Prostate gland (tissue), 2 donors: ENCODE data around the gene PLEKHH1. TPM values are rescaled to one million over a fixed set of nuclear protein-coding genes. Genes with fewer than 3 reads are reported as not detected.

Experiments used
- DNase-seq: peaks from one replicate; pipeline ENCODE4 v3.0.0-alpha.2; 2019; ENCODE audit warnings: low spot score
- H3K27ac ChIP-seq, 2 donors: fragments of 200-600 bp; sonication (generic); 2 replicates each; pipeline ENCODE4 v1.5.1; 2017 to 2019
- H3K27me3 ChIP-seq: fragments of 200-600 bp; sonication (generic); replicated peaks from 2 replicates; pipeline ENCODE4 v1.5.1; 2019; ENCODE audit not compliant: insufficient read depth
- H3K36me3 ChIP-seq, 2 donors: fragments of 200-600 bp; sonication (generic); 1 replicate in 1 of 2; 2 replicates in 1 of 2; pipeline versions ENCODE4 v1.5.1 to v1.8.1; 2017 to 2019
- H3K4me1 ChIP-seq: fragments of 200-600 bp; sonication (generic); replicated peaks from 2 replicates; pipeline ENCODE4 v1.5.1; 2019
- H3K4me3 ChIP-seq, 2 donors: fragments of 200-600 bp; sonication (generic); 2 replicates each; pipeline ENCODE4 v1.5.1; 2017 to 2019
- H3K9me3 ChIP-seq: fragments of 200-600 bp; sonication (generic); 2 replicates; pipeline ENCODE4 v1.5.1; 2017
- POLR2A ChIP-seq: fragments of 450-650 bp; IDR thresholded peaks from one replicate; pipeline ENCODE4 v1.6.1; 2016; ENCODE audit warnings: antibody characterized with exemption, mild to moderate bottlenecking
- POLR2AphosphoS5 ChIP-seq: sonication (generic); formaldehyde crosslinking; IDR thresholded peaks from one replicate; pipeline ENCODE4 v1.6.1; 2017; ENCODE audit warnings: antibody characterized with exemption
- WGBS: methylation state at CpG from one replicate; pipeline ENCODE4 v1.1.5; 2018; 5-methylcytosine and 5-hydroxymethylcytosine counted together
- intact Hi-C: fragments of 100-400 bp; cut with DNase I; formaldehyde crosslinking; loops from one replicate; pipeline ENCODE4 v1.14.2; 2022
- small RNA-seq, 2 donors: library from RNA; depleted of rRNA; stranded (forward); fragments of <200 nt; gene quantifications; one replicate each; pipeline ENCODE3, GENCODE V24; 2016
- total RNA-seq, 2 donors: library from RNA; depleted of rRNA; stranded (reverse); fragments of >200 nt; gene quantifications; one replicate each; pipeline ENCODE4 v1.1.0, GENCODE V29; 2016
- TF ChIP-seq, protein P1 (sequence below), 4 experiments: fragments of 200-600 bp in 2 of 4; fragments of 450-650 bp in 2 of 4; sonication (generic) in 2 of 4; IDR thresholded peaks; 1 replicate in 3 of 4; 2 replicates in 1 of 4; pipeline ENCODE4 v1.5.1; 2016 to 2019; ENCODE audit warnings: antibody characterized with exemption in 4 of 4, mild to moderate bottlenecking in 2 of 4, moderate library complexity in 2 of 4

The PLEKHH1 gene
- total RNA-seq, 2 donors from 2014 or later, result 57.9 to 92.7 TPM

- intact Hi-C loops, result no loop called here
- 88% methylated on average over 3 of the region's 3 CpGs for WGBS
- H3K27ac ChIP-seq, result no peak overlapping the region
- no peak overlapping the region for H3K4me3 ChIP-seq
- no peaks in the 10 kb centered on the region for H3K9me3 ChIP-seq
- TF ChIP-seq POLR2AphosphoS5, result no peak
- TF ChIP-seq, protein P1, sequence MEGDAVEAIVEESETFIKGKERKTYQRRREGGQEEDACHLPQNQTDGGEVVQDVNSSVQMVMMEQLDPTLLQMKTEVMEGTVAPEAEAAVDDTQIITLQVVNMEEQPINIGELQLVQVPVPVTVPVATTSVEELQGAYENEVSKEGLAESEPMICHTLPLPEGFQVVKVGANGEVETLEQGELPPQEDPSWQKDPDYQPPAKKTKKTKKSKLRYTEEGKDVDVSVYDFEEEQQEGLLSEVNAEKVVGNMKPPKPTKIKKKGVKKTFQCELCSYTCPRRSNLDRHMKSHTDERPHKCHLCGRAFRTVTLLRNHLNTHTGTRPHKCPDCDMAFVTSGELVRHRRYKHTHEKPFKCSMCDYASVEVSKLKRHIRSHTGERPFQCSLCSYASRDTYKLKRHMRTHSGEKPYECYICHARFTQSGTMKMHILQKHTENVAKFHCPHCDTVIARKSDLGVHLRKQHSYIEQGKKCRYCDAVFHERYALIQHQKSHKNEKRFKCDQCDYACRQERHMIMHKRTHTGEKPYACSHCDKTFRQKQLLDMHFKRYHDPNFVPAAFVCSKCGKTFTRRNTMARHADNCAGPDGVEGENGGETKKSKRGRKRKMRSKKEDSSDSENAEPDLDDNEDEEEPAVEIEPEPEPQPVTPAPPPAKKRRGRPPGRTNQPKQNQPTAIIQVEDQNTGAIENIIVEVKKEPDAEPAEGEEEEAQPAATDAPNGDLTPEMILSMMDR (IDR thresholded peaks at IDR 0.05), result no peak
- no peak for TF ChIP-seq POLR2A
- H3K4me1 ChIP-seq, result no peaks in the 10 kb centered on the region
- no peaks in the 10 kb centered on the region for H3K36me3 ChIP-seq
- no peak for DNase-seq
- no peaks in the 10 kb centered on the region for H3K27me3 ChIP-seq
Measured at GRCh38 chr14:67638642-67639041, 105.6 kb downstream of the PLEKHH1 start.

Small RNA genes lying within 50 kb of the gene (small RNA-seq; reads per million reads assigned to genes)
- 0 reads per million in 2 donors for gene AL132640.3
- gene RF00019, result 0 reads per million in 2 donors

Other genes starting within 250 kb of the PLEKHH1 start
- gene ATP6V1D, start 173.5 kb upstream of the PLEKHH1 start, total RNA-seq, result 100 to 1,000 TPM in 1 of 2 donors, 10 to 100 TPM in 1; 94.3 to 101 TPM
- 10 to 100 TPM; 53.1 to 63.6 TPM for gene EIF2S1, start 173.0 kb upstream of the PLEKHH1 start, total RNA-seq
- gene PLEK2, start 121.1 kb upstream of the PLEKHH1 start, total RNA-seq, result 10 to 100 TPM in 1 of 2 donors, 1 to 10 TPM in 1; 8.1 to 21.1 TPM
- 10 to 100 TPM in 1 of 2 donors, 1 to 10 TPM in 1; 5.7 to 85.4 TPM for gene TMEM229B, start 44.6 kb upstream of the PLEKHH1 start, total RNA-seq
- gene PIGH, start 67.0 kb downstream of the PLEKHH1 start, total RNA-seq, result 100 to 1,000 TPM in 1 of 2 donors, 10 to 100 TPM in 1; 41.5 to 128 TPM
- 100 to 1,000 TPM in 1 of 2 donors, 10 to 100 TPM in 1; 31.9 to 565 TPM for gene ARG2, start 86.6 kb downstream of the PLEKHH1 start, total RNA-seq
- gene VTI1B, start 141.3 kb downstream of the PLEKHH1 start, total RNA-seq, result 10 to 100 TPM; 52.0 to 52.6 TPM
- gene RDH11, start 162.5 kb downstream of the PLEKHH1 start, total RNA-seq, result 1,000 to 10,000 TPM in 1 of 2 donors, 100 to 1,000 TPM in 1; 134 to 2,107 TPM
- 1 to 10 TPM in 1 of 2 donors, under 1 TPM in 1; 0.28 to 1.0 TPM for gene RDH12, start 168.6 kb downstream of the PLEKHH1 start, total RNA-seq